SK-N-SH treated with all-trans-retinoic acid at 6 μM for 48 hours (cell line): ENCODE results near the gene KRTAP10-3.

Source experiments
- CSDC2 ChIP-seq: fragments of 250-450 bp; sonication (Bioruptor Pico); IDR thresholded peaks from 2 replicates; pipeline ENCODE4 v1.5.0; 2020; ENCODE audit warnings: mild to moderate bottlenecking, moderate library complexity
- ISL1 ChIP-seq: fragments of 250-450 bp; sonication (Bioruptor Pico); IDR thresholded peaks from 2 replicates; pipeline ENCODE4 v2.1.2; 2022; ENCODE audit warnings: mild to moderate bottlenecking, moderate library complexity
- OSR1 ChIP-seq: fragments of 250-450 bp; sonication (Bioruptor Pico); IDR thresholded peaks from 2 replicates; pipeline ENCODE4 v1.8.0; 2022; ENCODE audit warnings: moderate library complexity, mild to moderate bottlenecking, inconsistent platforms
- TCF4 ChIP-seq: fragments of 250-450 bp; sonication (Bioruptor Pico); IDR thresholded peaks from 2 replicates; pipeline ENCODE4 v1.8.0; 2021; ENCODE audit warnings: mild to moderate bottlenecking, moderate library complexity, borderline replicate concordance
- ZFP30 ChIP-seq: fragments of 450-650 bp; formaldehyde crosslinking; IDR thresholded peaks from 2 replicates; pipeline ENCODE4 v1.5.0; 2022; ENCODE audit warnings: mild to moderate bottlenecking, moderate library complexity
- ZNF565 ChIP-seq: fragments of 450-650 bp; formaldehyde crosslinking; conservative IDR thresholded peaks from 2 replicates; pipeline ENCODE4 v1.5.0; 2020; ENCODE audit warnings: low read depth, mild to moderate bottlenecking, moderate library complexity
- TF ChIP-seq, protein P1 (sequence below): fragments of 250-450 bp; sonication (Bioruptor Pico); IDR thresholded peaks from 2 replicates; pipeline ENCODE4 v1.8.0; 2020; ENCODE audit warnings: mild to moderate bottlenecking, moderate library complexity, borderline replicate concordance
- TF ChIP-seq, protein P2 (sequence below): fragments of 250-450 bp; sonication (Bioruptor Pico); IDR thresholded peaks from 2 replicates; pipeline ENCODE4 v1.8.0; 2021; ENCODE audit warnings: low read depth, mild to moderate bottlenecking, moderate library complexity, borderline replicate concordance
- TF ChIP-seq, protein P3 (sequence below): fragments of 250-450 bp; sonication (Bioruptor Pico); IDR thresholded peaks from 2 replicates; pipeline ENCODE4 v1.5.1; 2020; ENCODE audit warnings: low read depth, mild to moderate bottlenecking, moderate library complexity

DNA sequence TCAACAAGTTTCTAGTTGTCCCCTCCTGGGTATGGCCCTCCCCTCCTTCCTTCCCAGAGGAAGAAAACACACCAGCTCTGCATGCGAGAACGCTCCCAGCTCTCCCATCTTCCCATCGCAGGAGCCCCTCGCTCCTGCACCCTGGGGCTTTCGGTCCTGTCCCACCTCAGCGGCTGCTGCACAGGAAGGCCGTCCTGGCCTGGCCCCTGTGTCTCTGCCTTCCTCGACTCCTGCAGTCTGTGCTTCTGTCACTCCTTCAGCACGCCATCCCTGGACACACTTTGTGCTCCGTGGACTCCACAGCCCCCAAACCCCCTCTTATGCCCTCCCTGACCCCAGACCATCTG, 41.8 kb downstream of the KRTAP10-3 start:
- TF ChIP-seq, protein P1, sequence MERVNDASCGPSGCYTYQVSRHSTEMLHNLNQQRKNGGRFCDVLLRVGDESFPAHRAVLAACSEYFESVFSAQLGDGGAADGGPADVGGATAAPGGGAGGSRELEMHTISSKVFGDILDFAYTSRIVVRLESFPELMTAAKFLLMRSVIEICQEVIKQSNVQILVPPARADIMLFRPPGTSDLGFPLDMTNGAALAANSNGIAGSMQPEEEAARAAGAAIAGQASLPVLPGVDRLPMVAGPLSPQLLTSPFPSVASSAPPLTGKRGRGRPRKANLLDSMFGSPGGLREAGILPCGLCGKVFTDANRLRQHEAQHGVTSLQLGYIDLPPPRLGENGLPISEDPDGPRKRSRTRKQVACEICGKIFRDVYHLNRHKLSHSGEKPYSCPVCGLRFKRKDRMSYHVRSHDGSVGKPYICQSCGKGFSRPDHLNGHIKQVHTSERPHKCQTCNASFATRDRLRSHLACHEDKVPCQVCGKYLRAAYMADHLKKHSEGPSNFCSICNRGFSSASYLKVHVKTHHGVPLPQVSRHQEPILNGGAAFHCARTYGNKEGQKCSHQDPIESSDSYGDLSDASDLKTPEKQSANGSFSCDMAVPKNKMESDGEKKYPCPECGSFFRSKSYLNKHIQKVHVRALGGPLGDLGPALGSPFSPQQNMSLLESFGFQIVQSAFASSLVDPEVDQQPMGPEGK (CRISPR knock-in tag), result no peak
- TF ChIP-seq CSDC2 (CRISPR knock-in tag), result no peak
- no peak for TF ChIP-seq ISL1 (CRISPR knock-in tag)
- TF ChIP-seq OSR1 (CRISPR knock-in tag), result no peak
- TF ChIP-seq, protein P2, sequence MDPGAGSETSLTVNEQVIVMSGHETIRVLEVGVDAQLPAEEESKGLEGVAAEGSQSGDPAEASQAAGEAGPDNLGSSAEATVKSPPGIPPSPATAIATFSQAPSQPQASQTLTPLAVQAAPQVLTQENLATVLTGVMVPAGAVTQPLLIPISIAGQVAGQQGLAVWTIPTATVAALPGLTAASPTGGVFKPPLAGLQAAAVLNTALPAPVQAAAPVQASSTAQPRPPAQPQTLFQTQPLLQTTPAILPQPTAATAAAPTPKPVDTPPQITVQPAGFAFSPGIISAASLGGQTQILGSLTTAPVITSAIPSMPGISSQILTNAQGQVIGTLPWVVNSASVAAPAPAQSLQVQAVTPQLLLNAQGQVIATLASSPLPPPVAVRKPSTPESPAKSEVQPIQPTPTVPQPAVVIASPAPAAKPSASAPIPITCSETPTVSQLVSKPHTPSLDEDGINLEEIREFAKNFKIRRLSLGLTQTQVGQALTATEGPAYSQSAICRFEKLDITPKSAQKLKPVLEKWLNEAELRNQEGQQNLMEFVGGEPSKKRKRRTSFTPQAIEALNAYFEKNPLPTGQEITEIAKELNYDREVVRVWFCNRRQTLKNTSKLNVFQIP (CRISPR knock-in tag), result no peak
- TF ChIP-seq ZFP30, result no peak
- TF ChIP-seq TCF4 (CRISPR knock-in tag), result no peak
- TF ChIP-seq, protein P3, sequence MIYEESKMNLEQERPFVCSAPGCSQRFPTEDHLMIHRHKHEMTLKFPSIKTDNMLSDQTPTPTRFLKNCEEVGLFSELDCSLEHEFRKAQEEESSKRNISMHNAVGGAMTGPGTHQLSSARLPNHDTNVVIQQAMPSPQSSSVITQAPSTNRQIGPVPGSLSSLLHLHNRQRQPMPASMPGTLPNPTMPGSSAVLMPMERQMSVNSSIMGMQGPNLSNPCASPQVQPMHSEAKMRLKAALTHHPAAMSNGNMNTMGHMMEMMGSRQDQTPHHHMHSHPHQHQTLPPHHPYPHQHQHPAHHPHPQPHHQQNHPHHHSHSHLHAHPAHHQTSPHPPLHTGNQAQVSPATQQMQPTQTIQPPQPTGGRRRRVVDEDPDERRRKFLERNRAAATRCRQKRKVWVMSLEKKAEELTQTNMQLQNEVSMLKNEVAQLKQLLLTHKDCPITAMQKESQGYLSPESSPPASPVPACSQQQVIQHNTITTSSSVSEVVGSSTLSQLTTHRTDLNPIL (CRISPR knock-in tag), result no peak
- TF ChIP-seq ZNF565 (CRISPR knock-in tag), result no peak
